ENCODE data around the gene PTPRA.

PTPRA gene

DNA sequence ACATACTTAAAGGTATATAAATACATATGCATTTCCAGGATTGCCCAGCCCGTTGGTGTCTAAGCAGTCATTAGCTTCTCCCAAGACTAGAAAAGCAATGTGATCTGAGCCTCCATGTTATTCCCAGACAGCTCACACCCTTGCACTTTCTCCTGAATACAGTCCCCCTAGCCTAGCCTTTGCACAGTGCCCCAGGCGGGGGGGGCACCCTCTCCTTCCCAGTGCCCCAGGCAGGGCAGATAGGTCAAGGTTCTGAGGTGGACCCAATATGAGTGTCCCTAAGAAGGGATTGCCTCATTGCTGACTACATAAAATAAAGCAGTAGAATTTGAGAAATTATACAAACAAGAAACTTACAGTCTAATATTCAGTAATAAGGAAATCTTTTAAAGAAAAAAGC lies 154.7 kb downstream of the PTPRA start:
- H3K4me3 ChIP-seq (ENCODE audit: low read depth, low read length), result no peak overlapping the region
- DNase-seq (ENCODE audit: low read depth), result no peak
- TF ChIP-seq CTCF (IDR thresholded peaks at IDR 0.05; ENCODE audit: low read depth, low read length) (no peak), MYC (IDR thresholded peaks at IDR 0.05; ENCODE audit: low read depth, low read length) (no peak), POLR2A (IDR thresholded peaks at IDR 0.05; ENCODE audit: extremely low read depth, insufficient read length) (no peak)
- TF ChIP-seq, protein P1, sequence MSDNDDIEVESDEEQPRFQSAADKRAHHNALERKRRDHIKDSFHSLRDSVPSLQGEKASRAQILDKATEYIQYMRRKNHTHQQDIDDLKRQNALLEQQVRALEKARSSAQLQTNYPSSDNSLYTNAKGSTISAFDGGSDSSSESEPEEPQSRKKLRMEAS (IDR thresholded peaks at IDR 0.05; ENCODE audit: low read depth, low read length), result no peak

DNA sequence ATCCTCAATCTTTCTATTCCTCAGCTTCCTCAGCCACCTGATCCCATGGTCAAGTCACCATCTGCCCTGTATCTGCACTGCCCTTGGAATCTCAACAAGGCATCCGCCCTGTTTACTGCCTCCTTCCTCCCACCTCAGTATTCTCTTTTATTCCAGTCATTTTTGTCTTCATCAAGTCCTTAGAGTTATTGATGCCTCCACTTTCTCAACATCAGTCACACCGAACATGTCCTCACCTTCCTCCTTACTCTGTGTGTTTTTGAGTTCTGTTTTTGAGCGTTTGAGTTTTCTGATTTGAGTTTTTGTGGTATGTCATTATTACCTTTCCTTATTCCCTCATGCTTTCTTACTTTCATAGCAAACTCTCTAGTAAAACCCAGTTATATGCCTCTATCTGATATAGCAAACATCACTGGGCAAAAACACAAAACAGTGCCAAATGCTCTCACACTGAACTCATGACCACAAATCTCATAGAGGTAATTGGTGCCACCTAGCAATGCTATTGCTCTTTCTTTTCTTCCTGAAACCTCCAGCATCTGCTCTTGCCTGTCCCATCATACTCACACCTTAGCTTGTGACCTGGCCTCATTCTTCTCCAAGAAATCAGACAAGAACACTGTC lies 158.4 kb downstream of the PTPRA start:
- DNase-seq (ENCODE audit: low read depth), result no peak
- H3K4me3 ChIP-seq (ENCODE audit: low read depth, low read length), result no peak overlapping the region
- TF ChIP-seq, protein P1 (IDR thresholded peaks at IDR 0.05; ENCODE audit: low read depth, low read length), result no peak
- TF ChIP-seq CTCF (IDR thresholded peaks at IDR 0.05; ENCODE audit: low read depth, low read length), result no peak
- no peak for TF ChIP-seq POLR2A (IDR thresholded peaks at IDR 0.05; ENCODE audit: extremely low read depth, insufficient read length)
- TF ChIP-seq MYC (IDR thresholded peaks at IDR 0.05; ENCODE audit: low read depth, low read length), result no peak

DNA sequence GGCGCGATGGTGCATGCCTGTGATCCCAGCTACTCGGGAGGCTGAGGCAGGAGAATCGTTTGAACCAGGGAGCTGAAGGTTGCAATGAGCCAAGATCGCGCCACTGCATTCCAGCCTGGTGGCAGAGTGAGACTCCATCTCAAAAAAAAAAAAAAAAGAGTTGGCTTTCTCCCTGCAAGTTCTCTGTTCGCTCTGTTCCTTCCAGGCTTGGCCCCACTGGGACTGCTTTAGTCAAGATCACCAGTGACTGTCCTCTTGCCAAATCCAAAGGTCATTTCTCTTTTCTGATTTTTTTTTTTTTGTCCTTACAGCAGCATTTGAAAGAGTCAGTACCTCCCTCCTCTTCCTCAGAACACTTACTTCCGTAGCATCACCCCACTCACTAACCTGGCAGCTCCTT lies 159.3 kb downstream of the PTPRA start:
- H3K4me3 ChIP-seq (ENCODE audit: low read depth, low read length), result no peak overlapping the region
- no peak for DNase-seq (ENCODE audit: low read depth)
- TF ChIP-seq CTCF (IDR thresholded peaks at IDR 0.05; ENCODE audit: low read depth, low read length) (no peak), MYC (IDR thresholded peaks at IDR 0.05; ENCODE audit: low read depth, low read length) (no peak), POLR2A (IDR thresholded peaks at IDR 0.05; ENCODE audit: extremely low read depth, insufficient read length) (no peak)
- TF ChIP-seq, protein P1 (IDR thresholded peaks at IDR 0.05; ENCODE audit: low read depth, low read length), result no peak

GRCh38 chr20:3037654-3038053 lies 164.4 kb downstream of the PTPRA start:
- TF ChIP-seq, protein P1 (IDR thresholded peaks at IDR 0.05; ENCODE audit: low read depth, low read length), result no peak
- TF ChIP-seq MYC (IDR thresholded peaks at IDR 0.05; ENCODE audit: low read depth, low read length) (no peak), POLR2A (IDR thresholded peaks at IDR 0.05; ENCODE audit: extremely low read depth, insufficient read length) (no peak), CTCF (IDR thresholded peaks at IDR 0.05; ENCODE audit: low read depth, low read length) (no peak)
- no peak for DNase-seq (ENCODE audit: low read depth)
- no peak overlapping the region for H3K4me3 ChIP-seq (ENCODE audit: low read depth, low read length)

DNA sequence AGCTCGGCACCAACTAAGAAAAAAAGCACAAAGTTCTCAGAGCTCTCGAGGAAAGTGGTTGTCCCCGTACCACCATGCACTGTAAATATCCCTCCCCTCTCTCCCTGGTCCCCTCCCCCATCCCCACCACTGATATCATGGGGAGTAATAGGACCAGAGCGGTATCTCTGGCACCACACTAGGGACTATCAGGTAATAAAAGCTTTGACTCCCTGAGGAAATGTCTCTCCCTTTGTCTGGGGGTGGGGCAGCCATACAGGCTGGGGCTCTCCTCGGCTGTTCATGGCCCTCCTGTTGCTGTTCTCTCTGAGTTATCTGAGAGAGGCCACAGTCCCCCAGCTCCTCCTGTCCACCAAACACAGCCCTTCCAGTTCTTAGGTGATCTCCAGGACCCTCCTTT lies 165.2 kb downstream of the PTPRA start:
- TF ChIP-seq POLR2A (IDR thresholded peaks at IDR 0.05; ENCODE audit: extremely low read depth, insufficient read length), result no peak
- TF ChIP-seq, protein P1 (IDR thresholded peaks at IDR 0.05; ENCODE audit: low read depth, low read length), result no peak
- no peak overlapping the region for H3K4me3 ChIP-seq (ENCODE audit: low read depth, low read length)
- DNase-seq (ENCODE audit: low read depth), result no peak

GRCh38 chr20:3039426-3039825 lies 166.1 kb downstream of the PTPRA start:
- TF ChIP-seq POLR2A (IDR thresholded peaks at IDR 0.05; ENCODE audit: extremely low read depth, insufficient read length), result no peak
- TF ChIP-seq, protein P1 (IDR thresholded peaks at IDR 0.05; ENCODE audit: low read depth, low read length), result no peak
- no peak for TF ChIP-seq MYC (IDR thresholded peaks at IDR 0.05; ENCODE audit: low read depth, low read length)
- no peak for TF ChIP-seq CTCF (IDR thresholded peaks at IDR 0.05; ENCODE audit: low read depth, low read length)
- no peak for DNase-seq (ENCODE audit: low read depth)

More at GRCh38 chr20:3039426-3039825, 166.1 kb downstream of the PTPRA start:
- H3K4me3 ChIP-seq (ENCODE audit: low read depth, low read length), result no peak overlapping the region
